Measurements from ENCODE around the gene KIAA0040. TPM values are rescaled to one million over a fixed set of nuclear protein-coding genes. Genes with fewer than 3 reads are reported as not detected.
"Not testable (repeated sequence)": the region's sequence is repeated elsewhere in the genome, so short reads cannot be mapped to it uniquely, and the experiment has no call there.

The KIAA0040 gene
- total RNA-seq, 2 experiments from 2014 or later, result 25.4 to 26.1 TPM

- intact Hi-C loops (cut with DNase I, micrococcal nuclease), result loop anchor here in 1 of 2 experiments (5.0 kb wide), 1 partner anchor 869 kb away; no protein-coding TSS in a partner anchor
- ChIA-PET POLR2A (no interaction called here), CTCF (interaction anchor here (0.9 to 2.7 kb wide), 7 partner anchors 11 to 192 kb away, joined by 3 to 18 read pairs (median 9); no protein-coding TSS in a partner anchor)
- Mint-ChIP-seq H3K9me3 (ENCODE audit: low read depth) (no peaks in the 10 kb centered on the region), H3K27ac (no peak overlapping the region), H3K4me1 (no peaks in the 10 kb centered on the region), H3K4me3 (no peak overlapping the region), H3K27me3 (no peaks in the 10 kb centered on the region), H3K36me3 (ENCODE audit: low read depth) (no peaks in the 10 kb centered on the region)
- DNase-seq, result no peak
- ATAC-seq, result no peak
Measured at GRCh38 chr1:175126347-175126746, 66.2 kb downstream of the KIAA0040 start.

GRCh38 chr1:175124861-175125260 lies 67.7 kb downstream of the KIAA0040 start:
- POLR2A ChIA-PET, result interaction anchor here (1.0 kb wide), 1 partner anchor 95 kb away, joined by 7 read pairs; no protein-coding TSS in a partner anchor
- no peak for ATAC-seq
- CTCF ChIA-PET, result interaction anchor here (0.6 to 2.7 kb wide), 34 partner anchors 9 to 1560 kb away, joined by 3 to 38 read pairs (median 4); partner anchors contain the start of genes CACYBP and MRPS14

GRCh38 chr1:175120511-175120910 lies 72.1 kb downstream of the KIAA0040 start:
- ChIA-PET CTCF (interaction anchor here (0.6 to 2.2 kb wide), 6 partner anchors 9 to 280 kb away, joined by 3 to 8 read pairs (median 4); no protein-coding TSS in a partner anchor), POLR2A (no interaction called here)
- H3K36me3 Mint-ChIP-seq (ENCODE audit: low read depth), result no peaks in the 10 kb centered on the region
- no peaks in the 10 kb centered on the region for H3K27me3 Mint-ChIP-seq
- H3K27ac Mint-ChIP-seq, result no peak overlapping the region
- no peaks in the 10 kb centered on the region for H3K9me3 Mint-ChIP-seq (ENCODE audit: low read depth)
- intact Hi-C loops (cut with DNase I, micrococcal nuclease), result no loop called here
- no peak for ATAC-seq
- H3K4me1 Mint-ChIP-seq, result no peaks in the 10 kb centered on the region
- DNase-seq, result no peak
- no peak overlapping the region for H3K4me3 Mint-ChIP-seq

More at GRCh38 chr1:175124861-175125260, 67.7 kb downstream of the KIAA0040 start:
- Mint-ChIP-seq H3K4me3 (no peak overlapping the region), H3K27me3 (no peaks in the 10 kb centered on the region), H3K27ac (no peak overlapping the region), H3K9me3 (ENCODE audit: low read depth) (no peaks in the 10 kb centered on the region), H3K36me3 (ENCODE audit: low read depth) (no peaks in the 10 kb centered on the region), H3K4me1 (no peaks in the 10 kb centered on the region)
- no peak for DNase-seq
- intact Hi-C loops (cut with DNase I, micrococcal nuclease), result loop anchor here (1.0 to 5.0 kb wide), 3 partner anchors 96 to 868 kb away; no protein-coding TSS in a partner anchor

GRCh38 chr1:175118375-175119367 lies 73.9 kb downstream of the KIAA0040 start:
- Mint-ChIP-seq H3K9me3 (ENCODE audit: low read depth) (peaks cover 6% of the 10 kb centered on the region), H3K4me1 (no peaks in the 10 kb centered on the region), H3K4me3 (no peak overlapping the region), H3K36me3 (ENCODE audit: low read depth) (no peaks in the 10 kb centered on the region), H3K27ac (no peak overlapping the region), H3K27me3 (peaks cover 5% of the 10 kb centered on the region)
- ATAC-seq (no peak), DNase-seq (no peak)
- intact Hi-C loops (cut with DNase I, micrococcal nuclease), result no loop called here
- ChIA-PET POLR2A (no interaction called here), CTCF (no interaction called here)

GRCh38 chr1:175116903-175117302 lies 75.7 kb downstream of the KIAA0040 start:
- H3K36me3 Mint-ChIP-seq (ENCODE audit: low read depth), result no peaks in the 10 kb centered on the region
- H3K9me3 Mint-ChIP-seq (ENCODE audit: low read depth), result peaks cover 16% of the 10 kb centered on the region
- no peak overlapping the region for H3K4me3 Mint-ChIP-seq
- POLR2A ChIA-PET, result no interaction called here
- CTCF ChIA-PET, result no interaction called here
- H3K27ac Mint-ChIP-seq, result no peak overlapping the region
- H3K4me1 Mint-ChIP-seq, result no peaks in the 10 kb centered on the region
- ATAC-seq, result no peak
- H3K27me3 Mint-ChIP-seq, result peaks cover 8% of the 10 kb centered on the region
- no peak for DNase-seq
- intact Hi-C loops (cut with DNase I, micrococcal nuclease), result no loop called here

- Mint-ChIP-seq H3K4me3 (no peak overlapping the region), H3K9me3 (ENCODE audit: low read depth) (peaks cover 16% of the 10 kb centered on the region), H3K27ac (no peak overlapping the region), H3K36me3 (ENCODE audit: low read depth) (no peaks in the 10 kb centered on the region), H3K27me3 (peaks cover 10% of the 10 kb centered on the region), H3K4me1 (no peaks in the 10 kb centered on the region)
- no peak for ATAC-seq
- intact Hi-C loops (cut with DNase I, micrococcal nuclease), result no loop called here
- ChIA-PET POLR2A (no interaction called here), CTCF (interaction anchor here (1.8 kb wide), 1 partner anchor 9 kb away, joined by 9 read pairs; no protein-coding TSS in a partner anchor)
- DNase-seq, result no peak
Measured at GRCh38 chr1:175116210-175116798, 76.3 kb downstream of the KIAA0040 start.

- ChIA-PET CTCF (interaction anchor here (0.6 to 2.1 kb wide), 8 partner anchors 8 to 100 kb away, joined by 3 to 9 read pairs (median 3); no protein-coding TSS in a partner anchor), POLR2A (no interaction called here)
- ATAC-seq, result no peak
- intact Hi-C loops (cut with DNase I, micrococcal nuclease), result no loop called here
- Mint-ChIP-seq H3K36me3 (ENCODE audit: low read depth) (no peaks in the 10 kb centered on the region), H3K4me3 (no peak overlapping the region), H3K27ac (no peak overlapping the region), H3K27me3 (peaks cover 10% of the 10 kb centered on the region), H3K4me1 (no peaks in the 10 kb centered on the region), H3K9me3 (ENCODE audit: low read depth) (peaks cover 16% of the 10 kb centered on the region)
- no peak for DNase-seq
Measured at GRCh38 chr1:175114996-175115395, 77.6 kb downstream of the KIAA0040 start.

GRCh38 chr1:175108331-175108820 lies 84.2 kb downstream of the KIAA0040 start:
- H3K27me3 Mint-ChIP-seq; H3K36me3 Mint-ChIP-seq (ENCODE audit: low read depth); POLR2A ChIA-PET; DNase-seq; ATAC-seq; H3K9me3 Mint-ChIP-seq (ENCODE audit: low read depth); H3K4me1 Mint-ChIP-seq; H3K27ac Mint-ChIP-seq; H3K4me3 Mint-ChIP-seq; intact Hi-C loops (cut with DNase I, micrococcal nuclease): not testable (repeated sequence)
- CTCF ChIA-PET, result interaction anchor here (0.6 kb wide), 1 partner anchor 232 kb away, joined by 3 read pairs; no protein-coding TSS in a partner anchor

Other genes starting within 250 kb of the KIAA0040 start
- gene CACYBP, start 192.8 kb downstream of the KIAA0040 start, total RNA-seq, result 100 to 1,000 TPM; 394 to 452 TPM
- 10 to 100 TPM; 38.7 to 43.7 TPM for gene MRPS14, start 169.4 kb downstream of the KIAA0040 start, total RNA-seq
- under 1 TPM in 1 of 2 experiments, not detected in 1; 0.05 TPM for gene TNN, start 124.9 kb downstream of the KIAA0040 start, total RNA-seq